ENCODE results near the gene NRN1L.

DNA sequence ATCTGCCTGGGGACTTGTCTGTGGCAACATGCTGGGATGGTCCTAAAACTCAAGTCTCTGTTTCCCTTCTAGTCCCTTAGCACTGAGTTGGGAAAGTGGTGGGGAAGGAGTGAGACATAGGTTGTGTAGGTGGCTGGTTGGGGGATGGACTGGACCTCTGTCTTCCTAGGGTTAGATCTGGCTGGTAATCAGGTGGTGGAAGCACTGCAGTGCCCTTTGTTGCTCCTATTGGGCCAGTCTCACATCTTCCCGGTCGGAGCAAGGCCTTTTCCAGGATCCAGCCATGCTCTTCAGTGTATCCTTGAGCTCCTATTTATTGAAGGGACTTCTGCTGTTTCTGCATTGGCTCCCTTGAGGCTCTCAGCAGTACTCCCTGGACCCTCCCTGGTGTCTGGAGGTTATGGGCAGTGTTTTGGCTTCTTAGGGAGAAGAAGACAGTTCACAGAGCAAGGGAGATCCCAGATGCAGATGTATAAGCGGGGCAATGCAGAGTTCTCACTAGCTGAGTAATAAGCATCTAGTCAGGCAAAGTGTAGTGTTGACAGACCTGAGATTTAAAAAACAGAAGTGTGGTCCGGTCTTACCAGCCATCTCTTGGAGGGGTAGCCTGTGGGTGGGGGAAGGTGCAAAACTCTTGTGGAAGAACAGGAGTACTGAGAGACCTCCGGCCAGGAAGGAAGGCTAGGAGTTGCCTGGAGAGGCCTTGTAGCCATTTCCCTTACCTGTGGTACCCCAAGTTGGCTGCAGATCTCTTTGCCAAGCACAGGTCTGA is 39.2 kb upstream of the NRN1L start:
- TF ChIP-seq FOXP2 (optimal IDR thresholded peaks at IDR 0.05; ENCODE audit: borderline replicate concordance, extremely low read depth, extremely low read length, insufficient read depth) = no peak
- TF ChIP-seq POLR2AphosphoS5 (IDR thresholded peaks at IDR 0.05; ENCODE audit: low read depth, low read length) = no peak
- TF ChIP-seq, protein P1, sequence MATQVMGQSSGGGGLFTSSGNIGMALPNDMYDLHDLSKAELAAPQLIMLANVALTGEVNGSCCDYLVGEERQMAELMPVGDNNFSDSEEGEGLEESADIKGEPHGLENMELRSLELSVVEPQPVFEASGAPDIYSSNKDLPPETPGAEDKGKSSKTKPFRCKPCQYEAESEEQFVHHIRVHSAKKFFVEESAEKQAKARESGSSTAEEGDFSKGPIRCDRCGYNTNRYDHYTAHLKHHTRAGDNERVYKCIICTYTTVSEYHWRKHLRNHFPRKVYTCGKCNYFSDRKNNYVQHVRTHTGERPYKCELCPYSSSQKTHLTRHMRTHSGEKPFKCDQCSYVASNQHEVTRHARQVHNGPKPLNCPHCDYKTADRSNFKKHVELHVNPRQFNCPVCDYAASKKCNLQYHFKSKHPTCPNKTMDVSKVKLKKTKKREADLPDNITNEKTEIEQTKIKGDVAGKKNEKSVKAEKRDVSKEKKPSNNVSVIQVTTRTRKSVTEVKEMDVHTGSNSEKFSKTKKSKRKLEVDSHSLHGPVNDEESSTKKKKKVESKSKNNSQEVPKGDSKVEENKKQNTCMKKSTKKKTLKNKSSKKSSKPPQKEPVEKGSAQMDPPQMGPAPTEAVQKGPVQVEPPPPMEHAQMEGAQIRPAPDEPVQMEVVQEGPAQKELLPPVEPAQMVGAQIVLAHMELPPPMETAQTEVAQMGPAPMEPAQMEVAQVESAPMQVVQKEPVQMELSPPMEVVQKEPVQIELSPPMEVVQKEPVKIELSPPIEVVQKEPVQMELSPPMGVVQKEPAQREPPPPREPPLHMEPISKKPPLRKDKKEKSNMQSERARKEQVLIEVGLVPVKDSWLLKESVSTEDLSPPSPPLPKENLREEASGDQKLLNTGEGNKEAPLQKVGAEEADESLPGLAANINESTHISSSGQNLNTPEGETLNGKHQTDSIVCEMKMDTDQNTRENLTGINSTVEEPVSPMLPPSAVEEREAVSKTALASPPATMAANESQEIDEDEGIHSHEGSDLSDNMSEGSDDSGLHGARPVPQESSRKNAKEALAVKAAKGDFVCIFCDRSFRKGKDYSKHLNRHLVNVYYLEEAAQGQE (IDR thresholded peaks at IDR 0.05; ENCODE audit: insufficient read depth in 1 of 2, low read depth in 2 of 2, low read length in 2 of 2) = no peak
- no peak for TF ChIP-seq TAF1 (IDR thresholded peaks at IDR 0.05; ENCODE audit: borderline replicate concordance, insufficient read depth, low read length)
- no peak for TF ChIP-seq SIN3A (IDR thresholded peaks at IDR 0.05; ENCODE audit: borderline replicate concordance, insufficient read depth, low read length)
